GM19468 (cell line): ENCODE results near the gene MPC1.
A peak's percentile ranks its signal among the peaks of the same experiment; 100 is the strongest.

Source experiments
- ATAC-seq: cut with Tn5 transposase; IDR thresholded peaks from one replicate; pipeline ENCODE4 v1.9.1; 2021; ENCODE audit warnings: mild to moderate bottlenecking, moderate library complexity, moderate number of reproducible peaks; ENCODE audit not compliant: unreplicated experiment; ENCODE audit errors: extremely low read depth

MPC1 gene

GRCh38 chr6:166382933-166383801, at the start of gene MPC1:
Gene MPC1 (minus strand): TSS chr6:166382940. CDS start chr6:166382876, 64 bp downstream.
- ATAC-seq: peak; percentile 84

- ATAC-seq: no peak
Observed at GRCh38 chr6:166430269-166430668, 47.5 kb upstream of the MPC1 start.

- ATAC-seq: no peak
Observed at GRCh38 chr6:166424431-166424830, 41.7 kb upstream of the MPC1 start.

GRCh38 chr6:166423781-166424180, 41.0 kb upstream of the MPC1 start:
- ATAC-seq: no peak

- ATAC-seq: no peak
Observed at GRCh38 chr6:166423051-166423745, 40.5 kb upstream of the MPC1 start.

GRCh38 chr6:166422201-166422940, 39.6 kb upstream of the MPC1 start:
- no peak for ATAC-seq

- ATAC-seq: no peak
Observed at GRCh38 chr6:166420351-166420750, 37.6 kb upstream of the MPC1 start.

- ATAC-seq: no peak
Observed at GRCh38 chr6:166419717-166420116, 37.0 kb upstream of the MPC1 start.

- ATAC-seq: peak; percentile 95
Observed at GRCh38 chr6:166419286-166419685, 36.5 kb upstream of the MPC1 start.

- ATAC-seq: no peak
Observed at GRCh38 chr6:166418691-166419143, 36.0 kb upstream of the MPC1 start.

GRCh38 chr6:166417285-166417691, 34.5 kb upstream of the MPC1 start:
- ATAC-seq: no peak

GRCh38 chr6:166415833-166416347, 33.1 kb upstream of the MPC1 start:
- no peak for ATAC-seq

- no peak for ATAC-seq
Observed at GRCh38 chr6:166415306-166415705, 32.6 kb upstream of the MPC1 start.

GRCh38 chr6:166413491-166413951, 30.8 kb upstream of the MPC1 start:
- ATAC-seq: no peak

GRCh38 chr6:166412911-166413384, 30.2 kb upstream of the MPC1 start:
- no peak for ATAC-seq

GRCh38 chr6:166412156-166412910, 29.6 kb upstream of the MPC1 start:
- no peak for ATAC-seq

- ATAC-seq: no peak
Observed at GRCh38 chr6:166411721-166412151, 29.0 kb upstream of the MPC1 start.

GRCh38 chr6:166411271-166411670, 28.5 kb upstream of the MPC1 start:
- no peak for ATAC-seq

- ATAC-seq: no peak
Observed at GRCh38 chr6:166410426-166410935, 27.7 kb upstream of the MPC1 start.
